Endothelial cell of umbilical vein (primary cell): ENCODE measurements around the gene AHNAK2. TPM values are rescaled to one million over a fixed set of nuclear protein-coding genes. Genes with fewer than 3 reads are reported as not detected.

Source experiments
- BruUV-seq: library from RNA; stranded (reverse); fragments of 400-500 nt; replicated peaks from 2 replicates; lab custom pipeline; 2021; lab: Mats Ljungman, UMichigan
- CTCF ChIA-PET: fragments of 300-600, 350-600 bp; sonication (Branson Sonifier 250); formaldehyde crosslinking; loops from one replicate; lab custom pipeline; 2021; ENCODE audit warnings: antibody characterized with exemption, inconsistent platforms; lab: Charles Lee
- POLR2A ChIA-PET: fragments of 300-600, 350-600 bp; sonication (Branson Sonifier 250); formaldehyde crosslinking; loops from one replicate; lab custom pipeline; 2021; ENCODE audit warnings: antibody characterized with exemption, inconsistent platforms; lab: Charles Lee
- DNase-seq: peaks from one replicate; pipeline ENCODE4 v3.0.0-alpha.2; 2011; ENCODE audit warnings: low read depth, low spot score
- FAIRE-seq: peaks from 2 replicates; lab custom pipeline; 2011; peaks lifted over from hg19 to GRCh38; lab: Jason Lieb, UNC
- H2AFZ ChIP-seq: 2 replicates; pipeline ENCODE4 v1.6.0; 2012; ENCODE audit warnings: low read depth, low read length, control low read depth, inconsistent platforms
- H3K27ac ChIP-seq: 2 replicates; pipeline ENCODE4 v1.5.1; 2011; ENCODE audit warnings: low read depth, mild to moderate bottlenecking, control low read depth, low read length, moderate library complexity; ENCODE audit not compliant: insufficient read depth
- H3K27me3 ChIP-seq, 2 experiments: 2 replicates each; pipeline versions ENCODE4 v1.6.0 to v1.6.1; 2011; ENCODE audit warnings: low read length in 2 of 2, mixed read lengths in 1 of 2; ENCODE audit not compliant: control insufficient read depth in 2 of 2, insufficient read depth in 2 of 2
- H3K36me3 ChIP-seq, 2 experiments: 2 replicates in 1 of 2; 3 replicates in 1 of 2; pipeline ENCODE4 v1.5.1; 2011; ENCODE audit warnings: low read length in 2 of 2, mild to moderate bottlenecking in 1 of 2, moderate library complexity in 1 of 2; ENCODE audit not compliant: control insufficient read depth in 2 of 2, insufficient read depth in 2 of 2; ENCODE audit errors: extremely low read depth in 1 of 2
- H3K4me1 ChIP-seq: 3 replicates; pipeline ENCODE4 v1.5.1; 2011; ENCODE audit warnings: mild to moderate bottlenecking, low read length; ENCODE audit not compliant: control insufficient read depth, insufficient read depth; ENCODE audit errors: extremely low read depth
- H3K4me2 ChIP-seq: 2 replicates; pipeline ENCODE4 v1.6.1; 2011; ENCODE audit warnings: low read length, control low read depth, mixed read lengths; ENCODE audit not compliant: insufficient read depth
- H3K4me3 ChIP-seq, 3 experiments: fragments of 200-600 bp in 1 of 3; sonication (generic), shearing (Covaris generic) in 1 of 3; replicated peaks in 1 of 3; 2 replicates each; pipeline ENCODE4 v1.5.1; 2011 to 2016; ENCODE audit warnings: control low read depth in 3 of 3, low read length in 3 of 3, mild to moderate bottlenecking in 2 of 3, inconsistent platforms in 1 of 3, low read depth in 1 of 3, moderate library complexity in 1 of 3; ENCODE audit not compliant: insufficient read depth in 1 of 3
- H3K79me2 ChIP-seq: 2 replicates; pipeline ENCODE4 v1.6.0; 2012; ENCODE audit warnings: low read length, inconsistent platforms; ENCODE audit not compliant: control insufficient read depth, insufficient read depth
- H3K9ac ChIP-seq: replicated peaks from 2 replicates; pipeline ENCODE3; 2011; ENCODE audit warnings: low read length, control low read depth; ENCODE audit not compliant: insufficient read depth; ENCODE audit errors: extremely low read depth
- H3K9me1 ChIP-seq: replicated peaks from 3 replicates; pipeline ENCODE4 v1.6.0; 2011; ENCODE audit warnings: mild to moderate bottlenecking, low read length; ENCODE audit not compliant: control insufficient read depth, insufficient read depth; ENCODE audit errors: extremely low read depth
- H3K9me3 ChIP-seq: replicated peaks from 2 replicates; pipeline ENCODE4 v1.5.1; 2012; ENCODE audit warnings: low read length, inconsistent platforms; ENCODE audit not compliant: control insufficient read depth, insufficient read depth
- H4K20me1 ChIP-seq: replicated peaks from 2 replicates; pipeline ENCODE3; 2011; ENCODE audit warnings: mild to moderate bottlenecking, low read length; ENCODE audit not compliant: control insufficient read depth, insufficient read depth; ENCODE audit errors: extremely low read depth
- CTCF ChIP-seq, 2 donors: IDR thresholded peaks; 1 replicate in 1 of 2; 2 replicates in 1 of 2; pipeline ENCODE4 v1.5.1; 2011; ENCODE audit warnings: low read length in 2 of 2, mild to moderate bottlenecking in 2 of 2, moderate library complexity in 2 of 2, control low read depth in 1 of 2, inconsistent platforms in 1 of 2, low read depth in 1 of 2; ENCODE audit not compliant: insufficient read depth in 1 of 2; ENCODE audit errors: extremely low read depth in 1 of 2
- FOS ChIP-seq: IDR thresholded peaks from 2 replicates; pipeline ENCODE4 v1.6.1; 2011; ENCODE audit warnings: mild to moderate bottlenecking, low read length, moderate library complexity, borderline replicate concordance; ENCODE audit not compliant: insufficient read depth
- MYC ChIP-seq: IDR thresholded peaks from one replicate; pipeline ENCODE4 v1.6.1; 2011; ENCODE audit warnings: mild to moderate bottlenecking, low read depth, low read length
- POLR2A ChIP-seq: IDR thresholded peaks from 2 replicates; pipeline ENCODE4 v1.6.1; 2012; ENCODE audit warnings: low read depth, mild to moderate bottlenecking, control low read depth, low read length
- POLR2AphosphoS5 ChIP-seq: IDR thresholded peaks from 2 replicates; pipeline ENCODE4 v1.6.1; 2012; ENCODE audit warnings: low read depth, mild to moderate bottlenecking, control low read depth, low read length, moderate library complexity; ENCODE audit not compliant: insufficient read depth
- dilution Hi-C: fragments of 300-500 bp; cut with MboI; formaldehyde crosslinking; loops from one replicate; pipeline ENCODE4 v1.15.0; 2019; ENCODE audit warnings: low sequenced_read_pairs; ENCODE audit not compliant: extremely low pct_ligation_motif_present
- intact Hi-C: fragments of 100-400 bp; cut with micrococcal nuclease; formaldehyde crosslinking; loops from one replicate; pipeline ENCODE4 v1.10.0; 2022
- polyA plus RNA-seq, 4 experiments: library from polyadenylated mRNA; depleted of rRNA in 3 of 4; stranded (reverse) in 3 of 4; unstranded in 1 of 4; fragments of >200 nt; gene quantifications; 2 replicates each; pipeline versions ENCODE4 v1.2.1 to v1.2.3, GENCODE V29; 2011 to 2012; ENCODE audit warnings: missing spikeins in 1 of 4
- total RNA-seq: library from RNA; stranded (reverse); gene quantifications from 2 replicates; pipeline ENCODE4 v1.2.3, GENCODE V29; 2021

AHNAK2 gene
- total and polyA plus RNA-seq, 2 donors (not counting 3 experiments of a cell fraction or from before 2014, with no cell fraction given): 17.7 to 68.7 TPM

DNA sequence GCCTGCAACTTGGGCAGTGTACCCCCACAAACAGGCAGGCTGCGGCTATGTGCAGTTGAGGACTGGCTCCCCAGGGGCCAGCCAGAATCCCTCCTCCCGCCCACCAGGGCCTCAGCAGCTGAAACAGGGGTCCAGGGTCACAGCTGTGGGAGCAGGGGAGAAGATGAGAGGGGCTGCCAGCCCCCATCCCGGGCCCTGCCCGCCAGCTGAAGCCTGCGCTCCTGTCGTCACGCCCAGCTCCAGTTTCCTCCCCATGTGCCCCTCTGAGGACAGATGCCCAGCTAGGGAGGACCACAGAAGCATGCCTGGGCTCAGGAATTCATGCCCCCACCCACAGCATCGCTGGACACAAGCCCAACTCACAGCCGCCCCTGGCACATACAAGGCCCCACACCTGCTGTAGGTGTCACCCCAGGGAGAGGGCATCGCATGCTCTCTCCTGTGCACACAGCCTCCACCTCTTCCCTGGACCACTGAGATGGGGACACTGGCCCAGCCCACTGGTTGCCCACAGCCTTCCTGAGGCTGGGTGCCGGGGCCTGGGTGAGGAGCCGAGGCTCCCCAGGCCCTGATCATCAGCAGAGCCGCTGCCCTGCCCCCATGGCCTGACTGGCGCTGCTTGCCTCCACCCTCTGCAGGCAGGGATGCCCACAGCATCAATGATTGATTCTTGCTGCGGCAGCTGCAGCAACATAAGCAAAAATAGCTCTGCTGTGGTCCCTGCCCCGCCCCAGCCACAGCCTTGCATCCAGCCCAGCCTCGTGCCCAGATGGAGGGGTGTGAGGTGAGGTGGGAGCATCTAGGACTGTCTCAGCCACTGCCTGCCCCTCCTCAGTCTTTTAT, 3.7 kb upstream of the AHNAK2 start:
- Histone ChIP-seq H3K4me3 (no peak overlapping the region), H2AFZ (no peak overlapping the region), H3K4me1 (peaks cover 13% of the 10 kb centered on the region), H3K4me2 (no peak overlapping the region), H4K20me1 (no peaks in the 10 kb centered on the region), H3K79me2 (no peaks in the 10 kb centered on the region), H3K27ac (no peak overlapping the region), H3K27me3 (no peaks in the 10 kb centered on the region), H3K9me1 (no peaks in the 10 kb centered on the region), H3K36me3 (no peaks in the 10 kb centered on the region), H3K9me3 (no peaks in the 10 kb centered on the region), H3K9ac (no peak overlapping the region)
- POLR2A ChIA-PET: interaction anchor here (0.7 kb wide), 1 partner anchor 12 kb away, joined by 3 read pairs; no protein-coding TSS in a partner anchor
- FAIRE-seq (no peak), DNase-seq (no peak)
- BruUV-seq: no TSS peak
- intact Hi-C loops (no loop called here), dilution Hi-C loops (no loop called here)
- CTCF ChIA-PET: interaction anchor here (1.7 kb wide), 1 partner anchor 64 kb away, joined by 7 read pairs; no protein-coding TSS in a partner anchor
- no peak for TF ChIP-seq FOS

DNA sequence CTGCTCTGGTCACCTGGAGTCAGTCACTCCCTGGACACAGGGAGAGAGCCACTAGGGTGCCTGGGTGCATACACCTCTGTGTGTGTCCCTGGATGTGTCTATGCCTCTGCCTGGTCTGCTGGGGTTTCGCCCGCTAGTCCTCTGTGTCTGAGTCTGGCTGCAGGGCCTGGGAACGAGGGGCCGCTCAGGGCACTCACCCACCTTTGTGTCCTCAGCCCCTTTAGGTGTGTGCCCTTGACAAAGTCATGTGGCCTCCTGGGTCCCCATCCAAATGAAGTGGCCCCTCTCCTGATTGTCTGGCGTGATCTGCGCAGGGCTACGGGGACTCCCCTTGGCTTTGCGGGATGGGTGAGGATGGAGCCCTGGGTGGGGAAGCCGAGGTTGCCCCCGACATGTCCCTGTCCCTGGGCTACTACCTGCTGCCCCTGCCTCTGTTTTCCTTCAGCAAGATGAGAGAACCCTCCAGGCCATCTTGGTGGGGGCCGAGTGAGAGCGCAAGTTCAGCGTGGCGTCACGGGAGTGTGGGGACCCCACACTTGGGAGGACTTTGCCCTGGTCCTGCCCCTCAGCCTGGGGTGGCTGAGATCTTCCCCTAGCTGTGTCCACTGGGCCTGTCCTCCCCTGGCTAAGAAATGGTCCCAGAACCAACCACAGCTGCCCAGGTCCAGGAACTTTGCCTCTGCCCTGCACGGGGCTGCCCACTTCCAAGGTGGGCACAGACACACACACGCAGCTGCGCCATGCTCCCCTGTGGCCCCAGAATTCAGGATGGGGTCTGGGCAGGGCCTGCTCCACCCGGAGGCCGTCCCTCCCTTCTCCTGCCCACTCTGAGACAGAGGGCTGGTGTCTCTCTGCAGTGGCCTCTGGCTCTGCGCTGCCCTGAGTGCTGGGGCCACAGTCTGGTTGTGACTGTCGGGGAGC, 2.7 kb upstream of the AHNAK2 start:
- BruUV-seq: no TSS peak
- no peak overlapping the region for H3K9ac ChIP-seq
- H3K9me1 ChIP-seq: no peaks in the 10 kb centered on the region
- H3K36me3 ChIP-seq: no peaks in the 10 kb centered on the region
- CTCF ChIA-PET: interaction anchor here (1.1 to 1.7 kb wide), 2 partner anchors 11 to 65 kb away, joined by 3 to 7 read pairs; no protein-coding TSS in a partner anchor
- intact Hi-C loops (no loop called here), dilution Hi-C loops (no loop called here)
- FAIRE-seq: no peak
- no peaks in the 10 kb centered on the region for H3K9me3 ChIP-seq
- H3K4me1 ChIP-seq: peaks cover 12% of the 10 kb centered on the region
- H3K27ac ChIP-seq: no peak overlapping the region
- H4K20me1 ChIP-seq: no peaks in the 10 kb centered on the region
- H2AFZ ChIP-seq: no peak overlapping the region
- H3K4me3 ChIP-seq: no peak overlapping the region
- TF ChIP-seq MYC: no peak
- TF ChIP-seq POLR2A: no peak
- no peak for TF ChIP-seq CTCF (IDR thresholded peaks at IDR 0.05; ENCODE audit: extremely low read depth in 1 of 2, insufficient read depth in 1 of 2, low read depth in 1 of 2, low read length in 2 of 2)
- no peak for TF ChIP-seq FOS
- TF ChIP-seq POLR2AphosphoS5: no peak
- no peak for DNase-seq
- H3K4me2 ChIP-seq: no peak overlapping the region
- POLR2A ChIA-PET: interaction anchor here (0.7 kb wide), 1 partner anchor 11 kb away, joined by 3 read pairs; no protein-coding TSS in a partner anchor
- no peaks in the 10 kb centered on the region for H3K79me2 ChIP-seq
- no peaks in the 10 kb centered on the region for H3K27me3 ChIP-seq
